Measurements from ENCODE around the gene MAD1L1.

The MAD1L1 gene

GRCh38 chr7:2138146-2138765, 94.5 kb downstream of the MAD1L1 start:
- no peak overlapping the region for H3K27ac ChIP-seq

GRCh38 chr7:2134740-2135139, 98.0 kb downstream of the MAD1L1 start:
- no peak for TF ChIP-seq ZFX (IDR thresholded peaks at IDR 0.05)
- TF ChIP-seq, protein P1, sequence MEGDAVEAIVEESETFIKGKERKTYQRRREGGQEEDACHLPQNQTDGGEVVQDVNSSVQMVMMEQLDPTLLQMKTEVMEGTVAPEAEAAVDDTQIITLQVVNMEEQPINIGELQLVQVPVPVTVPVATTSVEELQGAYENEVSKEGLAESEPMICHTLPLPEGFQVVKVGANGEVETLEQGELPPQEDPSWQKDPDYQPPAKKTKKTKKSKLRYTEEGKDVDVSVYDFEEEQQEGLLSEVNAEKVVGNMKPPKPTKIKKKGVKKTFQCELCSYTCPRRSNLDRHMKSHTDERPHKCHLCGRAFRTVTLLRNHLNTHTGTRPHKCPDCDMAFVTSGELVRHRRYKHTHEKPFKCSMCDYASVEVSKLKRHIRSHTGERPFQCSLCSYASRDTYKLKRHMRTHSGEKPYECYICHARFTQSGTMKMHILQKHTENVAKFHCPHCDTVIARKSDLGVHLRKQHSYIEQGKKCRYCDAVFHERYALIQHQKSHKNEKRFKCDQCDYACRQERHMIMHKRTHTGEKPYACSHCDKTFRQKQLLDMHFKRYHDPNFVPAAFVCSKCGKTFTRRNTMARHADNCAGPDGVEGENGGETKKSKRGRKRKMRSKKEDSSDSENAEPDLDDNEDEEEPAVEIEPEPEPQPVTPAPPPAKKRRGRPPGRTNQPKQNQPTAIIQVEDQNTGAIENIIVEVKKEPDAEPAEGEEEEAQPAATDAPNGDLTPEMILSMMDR (conservative IDR thresholded peaks at IDR 0.05) = no peak
- H3K27ac ChIP-seq = no peak overlapping the region

More at GRCh38 chr7:2138146-2138765, 94.5 kb downstream of the MAD1L1 start:
- no peak for TF ChIP-seq ZFX (IDR thresholded peaks at IDR 0.05)
- TF ChIP-seq, protein P1 (conservative IDR thresholded peaks at IDR 0.05) = no peak

- no peak overlapping the region for H3K27ac ChIP-seq
- no peak for TF ChIP-seq ZFX (IDR thresholded peaks at IDR 0.05)
- TF ChIP-seq, protein P1 (conservative IDR thresholded peaks at IDR 0.05) = no peak
These were observed 100.5 kb downstream of the MAD1L1 start for GRCh38 chr7:2132243-2132642.

- no peak overlapping the region for H3K27ac ChIP-seq
- TF ChIP-seq, protein P1 (conservative IDR thresholded peaks at IDR 0.05) = no peak
- TF ChIP-seq ZFX (IDR thresholded peaks at IDR 0.05) = no peak
These were observed 100.9 kb downstream of the MAD1L1 start for GRCh38 chr7:2131800-2132199.

DNA sequence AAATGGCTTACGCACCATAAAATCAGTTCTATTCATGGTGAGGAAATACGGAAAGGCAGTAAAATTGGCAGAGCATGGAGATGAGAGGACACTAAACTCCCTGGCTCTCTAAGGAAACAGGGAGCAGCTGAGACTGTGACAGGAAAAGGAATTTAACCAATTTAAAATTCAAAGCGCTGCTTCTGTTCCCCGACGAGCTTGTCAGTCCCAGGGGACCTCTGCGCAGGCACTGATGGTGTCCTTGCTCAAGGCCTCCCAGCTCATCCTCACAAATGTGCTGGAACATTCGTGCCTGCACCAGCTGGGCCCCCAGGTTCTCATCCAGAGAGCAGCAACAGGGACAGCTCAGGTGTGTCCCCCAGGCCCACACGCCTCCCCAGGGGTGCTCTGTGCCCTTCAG, 101.4 kb downstream of the MAD1L1 start:
- H3K27ac ChIP-seq = no peak overlapping the region
- TF ChIP-seq, protein P1 (conservative IDR thresholded peaks at IDR 0.05) = no peak
- no peak for TF ChIP-seq ZFX (IDR thresholded peaks at IDR 0.05)

DNA sequence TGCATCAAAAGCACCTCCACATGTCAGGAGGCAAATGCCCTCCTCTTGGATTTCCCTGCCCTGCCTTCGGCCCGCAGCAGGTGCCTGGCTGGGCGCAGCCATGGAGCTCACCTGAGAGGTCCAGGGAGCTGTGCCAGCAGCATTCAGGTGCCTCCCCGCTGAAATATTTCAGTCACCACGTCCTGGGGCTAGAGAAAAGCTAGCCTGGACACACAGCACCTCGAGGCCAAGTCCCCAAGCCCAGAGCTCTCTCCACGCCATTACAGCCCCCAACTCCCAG, 102.7 kb downstream of the MAD1L1 start:
- no peak overlapping the region for H3K27ac ChIP-seq
- TF ChIP-seq ZFX (IDR thresholded peaks at IDR 0.05) = no peak
- TF ChIP-seq, protein P1 (conservative IDR thresholded peaks at IDR 0.05) = no peak

- H3K27ac ChIP-seq = no peak overlapping the region
- TF ChIP-seq, protein P1 (conservative IDR thresholded peaks at IDR 0.05) = no peak
- TF ChIP-seq ZFX (IDR thresholded peaks at IDR 0.05) = no peak
These were observed 103.2 kb downstream of the MAD1L1 start for GRCh38 chr7:2129323-2130095.

All from C4-2B (cell line).